A549 (cell line): ENCODE measurements around the gene IL3RA.

Source experiments
- CEBPB ChIP-seq, 2 experiments: fragments of >200 bp in 1 of 2; sonication (Bioruptor Twin) in 1 of 2; formaldehyde crosslinking in 1 of 2; IDR thresholded peaks; 2 replicates each; pipeline ENCODE4 v1.6.1; 2012 to 2016
- ESRRA ChIP-seq: fragments of 150-350 bp; IDR thresholded peaks from 2 replicates; pipeline ENCODE4 v1.6.1; 2014; ENCODE audit warnings: mild to moderate bottlenecking, low read length, borderline replicate concordance
- POLR2A ChIP-seq: IDR thresholded peaks from 2 replicates; pipeline ENCODE4 v1.6.1; 2012; ENCODE audit warnings: mild to moderate bottlenecking, low read length
- ZFP36 ChIP-seq: fragments of 450-650 bp; IDR thresholded peaks from 2 replicates; pipeline ENCODE4 v1.6.1; 2014; ENCODE audit warnings: borderline replicate concordance; ENCODE audit not compliant: partially characterized antibody
- TF ChIP-seq, protein P1 (sequence below): fragments of >200 bp; sonication (Bioruptor Twin); formaldehyde crosslinking; IDR thresholded peaks from 3 replicates; pipeline ENCODE4 v1.5.1; 2016

DNA sequence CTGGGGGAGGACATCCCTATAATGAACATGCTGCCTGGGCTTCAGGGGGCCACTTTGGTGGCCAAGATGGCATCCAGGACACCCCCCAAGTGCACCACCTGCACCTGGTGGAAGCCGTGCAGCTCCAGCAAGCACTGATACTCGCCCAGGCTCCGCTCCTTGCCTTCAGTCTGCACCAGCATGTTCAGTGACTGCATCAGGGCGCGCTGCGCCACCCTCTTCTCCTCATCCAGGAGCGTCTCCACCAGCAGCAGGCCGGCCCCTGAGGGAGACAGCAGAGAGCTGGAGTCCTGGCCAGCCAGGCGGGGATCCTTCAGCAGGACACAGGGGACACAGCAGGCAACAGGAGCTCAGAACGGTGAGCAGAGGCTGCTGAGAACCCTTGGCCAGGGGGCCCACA, 66.6 kb downstream of the IL3RA start:
- no peak for TF ChIP-seq ESRRA
- TF ChIP-seq, protein P1, sequence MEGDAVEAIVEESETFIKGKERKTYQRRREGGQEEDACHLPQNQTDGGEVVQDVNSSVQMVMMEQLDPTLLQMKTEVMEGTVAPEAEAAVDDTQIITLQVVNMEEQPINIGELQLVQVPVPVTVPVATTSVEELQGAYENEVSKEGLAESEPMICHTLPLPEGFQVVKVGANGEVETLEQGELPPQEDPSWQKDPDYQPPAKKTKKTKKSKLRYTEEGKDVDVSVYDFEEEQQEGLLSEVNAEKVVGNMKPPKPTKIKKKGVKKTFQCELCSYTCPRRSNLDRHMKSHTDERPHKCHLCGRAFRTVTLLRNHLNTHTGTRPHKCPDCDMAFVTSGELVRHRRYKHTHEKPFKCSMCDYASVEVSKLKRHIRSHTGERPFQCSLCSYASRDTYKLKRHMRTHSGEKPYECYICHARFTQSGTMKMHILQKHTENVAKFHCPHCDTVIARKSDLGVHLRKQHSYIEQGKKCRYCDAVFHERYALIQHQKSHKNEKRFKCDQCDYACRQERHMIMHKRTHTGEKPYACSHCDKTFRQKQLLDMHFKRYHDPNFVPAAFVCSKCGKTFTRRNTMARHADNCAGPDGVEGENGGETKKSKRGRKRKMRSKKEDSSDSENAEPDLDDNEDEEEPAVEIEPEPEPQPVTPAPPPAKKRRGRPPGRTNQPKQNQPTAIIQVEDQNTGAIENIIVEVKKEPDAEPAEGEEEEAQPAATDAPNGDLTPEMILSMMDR = no peak
- TF ChIP-seq CEBPB (IDR thresholded peaks at IDR 0.05) = no peak
- TF ChIP-seq POLR2A = no peak
- TF ChIP-seq ZFP36 = no peak
